Measurements from ENCODE around the gene SGSH.

SGSH gene

GRCh38 chr17:80184423-80184714, 35.8 kb downstream of the SGSH start:
- DNase-seq (ENCODE audit: low read depth), result no peak
- TF ChIP-seq CTCF (conservative IDR thresholded peaks at IDR 0.05; ENCODE audit: low read length), result no peak
- H3K4me3 ChIP-seq (ENCODE audit: low read length), result no peak overlapping the region

DNA sequence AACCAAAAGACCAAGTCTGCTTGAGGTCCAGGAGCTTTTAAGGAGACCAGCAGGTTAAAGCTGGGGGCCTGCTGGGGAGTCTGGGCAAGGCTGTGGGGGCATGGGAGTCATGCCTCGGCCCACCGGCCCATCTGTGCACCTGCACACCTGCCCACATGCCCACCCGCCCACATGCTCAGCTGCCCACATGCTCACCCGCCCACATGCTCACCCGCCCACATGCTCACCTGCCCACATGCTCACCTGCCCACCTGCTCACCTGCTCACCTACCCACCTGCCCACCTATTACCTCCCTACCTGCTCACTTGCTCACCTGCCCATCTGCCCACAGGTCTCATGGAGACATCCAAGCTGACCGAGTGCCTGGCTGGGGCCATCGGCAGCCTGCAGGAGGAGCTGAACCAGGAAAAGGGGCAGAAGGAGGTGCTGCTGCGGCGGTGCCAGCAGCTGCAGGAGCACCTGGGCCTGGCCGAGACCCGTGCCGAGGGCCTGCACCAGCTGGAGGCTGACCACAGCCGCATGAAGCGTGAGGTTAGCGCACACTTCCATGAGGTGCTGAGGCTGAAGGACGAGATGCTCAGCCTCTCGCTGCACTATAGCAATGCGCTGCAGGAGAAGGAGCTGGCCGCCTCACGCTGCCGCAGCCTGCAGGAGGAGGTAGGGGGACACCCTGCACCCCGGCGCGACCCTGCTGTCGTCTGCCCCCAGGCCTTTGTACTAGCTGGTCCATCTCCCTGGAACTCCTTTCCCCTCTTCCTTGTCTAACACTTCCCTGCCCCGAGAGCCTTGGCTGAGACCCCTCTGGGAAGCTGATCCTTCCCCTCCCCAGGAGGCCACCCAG, 36.3 kb downstream of the SGSH start:
- no peak for TF ChIP-seq CTCF (conservative IDR thresholded peaks at IDR 0.05; ENCODE audit: low read length)
- DNase-seq (ENCODE audit: low read depth), result no peak
- H3K4me3 ChIP-seq (ENCODE audit: low read length), result no peak overlapping the region

DNA sequence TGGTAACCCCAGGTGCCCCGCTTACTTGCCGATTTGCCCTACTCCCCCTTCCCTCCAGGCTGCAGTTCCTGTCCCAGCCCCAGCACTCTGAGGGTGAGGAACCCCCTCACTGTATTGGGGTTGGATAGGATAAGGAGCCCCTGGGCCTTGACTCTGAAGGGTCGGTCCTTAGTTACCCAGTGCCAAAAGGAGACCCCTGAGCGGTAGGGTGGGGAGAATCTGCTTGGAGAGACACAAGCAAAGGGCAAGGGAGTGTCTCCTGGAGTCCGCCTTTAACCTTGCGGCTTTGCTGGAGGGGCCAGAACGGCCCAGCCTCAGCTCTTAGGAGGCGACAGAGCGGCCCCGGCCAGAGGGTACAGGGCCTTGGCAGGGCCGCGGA, 37.3 kb downstream of the SGSH start:
- no peak for DNase-seq (ENCODE audit: low read depth)
- no peak for TF ChIP-seq CTCF (conservative IDR thresholded peaks at IDR 0.05; ENCODE audit: low read length)
- no peak overlapping the region for H3K4me3 ChIP-seq (ENCODE audit: low read length)

- TF ChIP-seq CTCF (conservative IDR thresholded peaks at IDR 0.05; ENCODE audit: low read length), result no peak
- no peak for DNase-seq (ENCODE audit: low read depth)
- no peak overlapping the region for H3K4me3 ChIP-seq (ENCODE audit: low read length)
These were observed 37.9 kb downstream of the SGSH start for GRCh38 chr17:80182118-80182844.

- TF ChIP-seq CTCF (conservative IDR thresholded peaks at IDR 0.05; ENCODE audit: low read length), result no peak
- no peak overlapping the region for H3K4me3 ChIP-seq (ENCODE audit: low read length)
- DNase-seq (ENCODE audit: low read depth), result no peak
These were observed 38.7 kb downstream of the SGSH start for GRCh38 chr17:80181431-80181830.

- no peak for TF ChIP-seq CTCF (conservative IDR thresholded peaks at IDR 0.05; ENCODE audit: low read length)
- no peak for DNase-seq (ENCODE audit: low read depth)
- no peak overlapping the region for H3K4me3 ChIP-seq (ENCODE audit: low read length)
These were observed 39.9 kb downstream of the SGSH start for GRCh38 chr17:80180192-80180591.

Measured in AG10803 (cell line).